GM12878 (cell line): ENCODE results near the gene WWOX. TPM values are rescaled to one million over a fixed set of nuclear protein-coding genes. Genes with fewer than 3 reads are reported as not detected.

Source experiments
- CEBPZ ChIP-seq: fragments of 150-350 bp; IDR thresholded peaks from 2 replicates; pipeline ENCODE4 v1.6.1; 2016; ENCODE audit warnings: low read depth, low read length
- CHD2 ChIP-seq: IDR thresholded peaks from 2 replicates; pipeline ENCODE4 v1.6.1; 2011; ENCODE audit warnings: low read depth, low read length, improper control_type of control experiment, borderline replicate concordance
- E2F8 ChIP-seq: fragments of 450-650 bp; IDR thresholded peaks from 2 replicates; pipeline ENCODE4 v1.6.1; 2018; ENCODE audit warnings: mild to moderate bottlenecking, low read depth, moderate library complexity; ENCODE audit not compliant: partially characterized antibody
- EGR1 ChIP-seq, 2 experiments: IDR thresholded peaks; 1 replicate in 1 of 2; 2 replicates in 1 of 2; pipeline ENCODE4 v1.6.1; 2011 to 2012; ENCODE audit warnings: low read depth in 2 of 2, low read length in 2 of 2, borderline replicate concordance in 1 of 2, mild to moderate bottlenecking in 1 of 2, moderate library complexity in 1 of 2
- RFX5 ChIP-seq: IDR thresholded peaks from 2 replicates; pipeline ENCODE4 v1.6.1; 2011; ENCODE audit warnings: low read depth, low read length, improper control_type of control experiment
- WRNIP1 ChIP-seq: IDR thresholded peaks from 2 replicates; pipeline ENCODE4 v1.6.1; 2011; ENCODE audit warnings: low read depth, low read length, improper control_type of control experiment, borderline replicate concordance
- ZBED1 ChIP-seq: IDR thresholded peaks from 2 replicates; pipeline ENCODE4 v1.6.1; 2016; ENCODE audit warnings: borderline replicate concordance
- polyA plus RNA-seq, 11 experiments: library from polyadenylated mRNA; depleted of rRNA in 4 of 11; unstranded in 6 of 11; stranded (reverse) in 5 of 11; fragments of >200 nt; fragmentation: Nextera tagmentation in 4 of 11; fragmentation: Illumina TruSeq in 1 of 11; extraction: Ambion mirVana in 4 of 11; extraction: Trizol in 1 of 11; gene quantifications; 1 replicate in 1 of 11; 2 replicates in 10 of 11; pipeline versions ENCODE4 v1.2.1 to v1.2.3, GENCODE V29; 2011 to 2016; ENCODE audit warnings: inconsistent platforms in 2 of 11, missing spikeins in 2 of 11, low read depth in 1 of 11
- total RNA-seq, 4 experiments: library from RNA; depleted of rRNA in 3 of 4; stranded (reverse); fragments of >200 nt in 3 of 4; fragmentation: Illumina TruSeq in 1 of 4; extraction: Trizol in 1 of 4; gene quantifications; 2 replicates each; pipeline versions ENCODE4 v1.2.1 to v1.2.3, GENCODE V29; 2013 to 2021

WWOX gene
- total and polyA plus RNA-seq, 10 of the 15 experiments (the other 5 are each of a cell fraction or from before 2014, with no cell fraction given): 2.8 to 24.4 (median 17.8) TPM

DNA sequence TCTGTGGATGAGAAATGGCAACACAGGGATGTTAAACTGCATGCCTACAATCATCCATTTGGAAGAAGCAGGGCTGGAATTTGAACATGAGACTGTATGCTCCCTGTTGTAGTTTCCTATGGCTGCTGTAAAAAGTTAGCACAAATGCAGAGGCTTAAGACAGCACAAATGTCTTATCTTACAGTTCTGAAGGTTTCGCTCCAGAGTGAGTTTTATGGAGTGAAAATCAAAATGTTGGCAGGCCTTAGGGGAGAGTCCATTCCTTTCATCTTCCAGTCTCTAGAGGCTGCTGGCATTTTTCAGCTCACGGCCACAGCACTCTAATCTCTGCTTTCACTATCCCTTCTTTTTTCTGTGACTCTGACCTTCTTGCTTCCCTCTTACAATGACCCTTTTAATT is 660.1 kb downstream of the WWOX start (continued):
- TF ChIP-seq E2F8 (no peak), CHD2 (no peak), EGR1 (IDR thresholded peaks at IDR 0.05; ENCODE audit: borderline replicate concordance in 1 of 2, low read depth in 2 of 2, low read length in 2 of 2) (no peak), WRNIP1 (no peak), ZBED1 (no peak), CEBPZ (no peak), RFX5 (no peak)
